ENCODE measurements around the gene DOCK2.
"Not testable (repeated sequence)": the region's sequence is repeated elsewhere in the genome, so short reads cannot be mapped to it uniquely, and the experiment has no call there.

The DOCK2 gene

DNA sequence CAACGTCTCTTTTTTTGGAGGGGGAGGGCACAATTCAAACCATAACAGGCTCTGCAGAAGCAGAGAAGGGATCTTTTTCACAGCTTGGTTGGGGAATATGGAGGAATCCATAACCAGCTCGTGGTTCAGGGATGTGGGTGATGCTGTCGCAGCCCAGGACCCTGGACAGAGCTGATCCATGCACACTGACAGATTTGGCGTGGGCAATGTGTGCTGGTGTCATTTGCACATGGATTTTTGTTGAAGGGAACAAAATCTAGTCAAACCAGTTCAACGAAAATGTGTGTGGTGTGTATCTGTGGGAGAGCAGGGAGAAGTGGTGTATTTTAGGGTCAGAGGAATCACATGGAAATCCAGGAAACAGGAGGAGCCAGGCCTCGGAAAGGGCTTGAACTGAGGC, 4.2 kb downstream of the DOCK2 start:
- DNase-seq, result no peak

DNA sequence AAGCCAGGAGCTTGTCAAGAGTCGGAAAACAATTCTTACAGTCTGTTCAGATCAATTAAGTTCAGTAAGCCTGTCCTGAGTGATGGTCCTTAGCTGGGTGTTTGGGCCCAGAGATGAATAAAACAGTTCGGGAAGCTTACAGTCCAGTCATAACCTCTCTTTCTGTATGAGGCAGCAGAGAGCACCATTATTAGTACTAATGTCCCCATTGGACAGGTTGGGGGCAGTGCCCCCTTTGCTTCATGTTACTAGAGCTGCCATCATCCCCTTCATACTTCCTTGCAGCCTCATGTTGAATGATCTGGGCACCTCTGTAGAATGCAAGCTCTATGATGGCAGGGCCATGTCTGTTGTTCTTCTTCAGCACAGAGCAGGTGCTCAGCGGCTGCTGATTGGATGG, 9.8 kb downstream of the DOCK2 start:
- DNase-seq, result no peak

DNA sequence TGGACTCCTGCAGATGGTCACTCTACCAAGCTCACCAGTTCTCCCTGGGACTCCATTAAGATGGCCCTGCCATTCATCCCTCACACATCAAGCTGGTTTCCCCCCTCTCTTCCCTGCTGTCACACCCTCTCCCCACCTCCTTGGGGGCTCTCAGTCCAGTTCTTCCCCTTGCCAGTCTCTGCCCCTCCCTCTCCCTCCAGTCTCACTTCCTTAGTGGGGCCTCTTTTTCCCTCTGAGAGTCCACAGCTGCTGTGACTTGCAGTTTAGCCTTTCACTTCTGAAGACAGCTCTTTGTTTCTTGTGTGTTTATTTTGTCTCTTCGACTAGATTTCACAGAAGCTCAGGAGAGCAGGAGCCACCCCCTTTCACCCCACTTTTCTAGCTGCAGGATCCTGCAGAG, 10.5 kb downstream of the DOCK2 start:
- DNase-seq, result no peak

DNA sequence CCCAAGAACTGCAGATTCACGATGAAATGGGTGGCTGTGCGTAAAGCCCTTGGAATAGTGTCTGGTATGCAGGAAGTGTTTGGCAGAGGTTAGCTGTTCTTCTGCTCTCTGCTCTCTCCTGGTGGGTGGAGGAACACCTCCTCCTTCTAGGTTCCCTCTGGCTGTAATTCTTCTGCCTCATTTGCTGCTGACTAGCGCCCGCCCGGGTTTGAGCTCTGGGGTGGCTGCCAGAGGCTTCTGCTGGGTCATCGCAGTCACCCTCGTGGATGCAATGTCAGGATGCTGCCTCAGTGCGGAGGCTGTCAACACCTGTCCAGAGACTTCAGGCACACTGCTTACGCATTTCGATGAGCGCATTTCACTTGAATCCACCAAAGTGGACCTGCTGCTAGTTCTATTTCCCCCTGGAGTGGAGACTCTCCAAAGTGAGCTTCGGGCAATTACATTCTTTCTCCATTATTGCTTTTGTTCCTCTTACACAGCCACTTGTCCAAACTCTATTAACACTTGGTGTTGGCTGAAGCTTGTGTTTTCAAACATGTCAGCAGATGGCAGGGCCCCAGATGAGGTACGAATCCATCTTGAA, 11.7 kb downstream of the DOCK2 start:
- no peak for DNase-seq

DNA sequence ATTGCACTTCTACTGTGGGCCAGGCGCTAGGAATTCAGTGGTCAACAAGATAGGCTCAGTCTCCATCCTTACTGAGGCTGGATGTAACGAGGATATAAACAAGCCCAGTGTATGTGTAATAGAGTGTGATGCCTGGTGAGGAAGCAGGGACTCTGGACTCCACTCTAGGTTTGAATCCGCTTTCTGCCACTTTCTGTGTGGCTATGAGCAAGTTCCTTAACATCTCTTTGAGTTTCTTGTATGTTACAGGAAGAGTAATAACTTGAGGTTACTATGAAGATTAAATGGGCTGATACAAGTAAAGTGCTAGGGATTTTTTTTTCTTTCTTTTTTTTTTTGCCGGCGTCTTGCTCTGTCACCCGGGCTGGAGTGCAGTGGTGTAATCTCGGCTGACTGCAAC, 12.4 kb downstream of the DOCK2 start:
- DNase-seq, result no peak

DNA sequence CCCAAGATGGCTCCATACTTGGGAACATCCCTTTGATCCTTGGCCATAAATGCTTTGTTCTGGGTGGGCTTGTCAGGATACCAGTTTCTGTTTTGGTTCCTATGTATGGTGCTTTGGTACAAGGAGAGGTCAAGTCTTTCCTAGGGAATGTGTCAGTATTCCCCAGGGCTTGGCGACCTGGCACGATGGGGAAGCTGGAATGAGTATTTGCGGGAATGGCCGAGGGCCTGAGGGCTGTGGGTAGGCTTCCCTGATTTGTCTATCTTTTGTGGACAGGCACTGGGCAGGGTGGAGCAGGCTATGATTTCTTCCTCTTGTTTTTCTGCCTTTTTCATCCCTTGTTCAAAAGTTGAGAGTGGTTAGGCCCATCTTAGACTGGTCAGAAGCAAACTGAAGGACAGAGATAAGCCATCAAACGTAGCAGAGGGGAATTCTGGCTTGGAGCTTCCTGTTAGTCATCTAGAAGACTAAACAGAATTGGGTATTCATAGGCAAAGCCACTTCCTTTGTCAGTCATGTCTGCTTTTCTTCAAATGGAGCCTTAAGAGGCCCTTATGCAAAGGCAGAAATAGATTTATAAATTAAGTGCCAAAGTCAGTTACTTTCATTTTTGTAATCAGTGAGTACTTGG, 13.7 kb downstream of the DOCK2 start:
- DNase-seq, result no peak

DNA sequence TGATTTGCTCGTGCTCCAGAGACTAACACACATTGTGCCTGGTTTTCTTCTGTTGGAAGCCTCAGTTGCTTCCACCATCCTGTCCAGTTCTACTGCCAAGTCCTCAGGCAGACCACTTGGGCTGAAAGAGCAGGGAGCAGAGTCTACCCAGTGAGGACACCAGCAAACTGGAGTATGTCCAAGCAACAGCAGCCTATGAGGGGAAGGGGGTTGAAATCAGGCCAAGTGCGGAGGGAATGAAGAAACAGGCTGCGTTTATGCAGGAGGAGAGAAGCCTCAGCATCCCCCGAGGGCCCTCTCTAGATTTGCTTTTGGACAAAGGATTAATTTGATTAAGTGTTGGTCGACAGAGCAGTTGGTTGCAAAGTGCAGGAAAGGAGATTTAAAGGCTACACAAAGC, 14.5 kb downstream of the DOCK2 start:
- DNase-seq, result no peak

DNA sequence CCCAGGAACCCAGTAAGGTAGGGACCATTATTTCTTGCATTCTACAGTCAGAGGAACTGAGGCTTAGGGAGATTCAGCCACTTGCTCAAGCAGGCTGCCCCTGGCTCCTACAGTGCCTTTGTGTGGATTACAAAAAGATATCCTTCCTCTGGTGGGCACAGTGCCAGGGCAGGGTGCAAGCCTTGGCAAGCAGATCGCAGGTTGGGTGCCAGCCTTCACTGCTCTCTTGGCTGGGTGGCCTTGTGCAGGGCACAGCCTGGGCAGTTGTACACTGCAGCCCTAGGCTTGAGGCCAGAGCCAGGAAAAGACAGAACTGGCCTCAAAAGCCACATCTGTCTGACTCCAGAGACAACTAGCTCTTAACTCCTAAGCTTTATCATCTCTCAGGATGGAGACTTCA, 15.0 kb downstream of the DOCK2 start:
- DNase-seq, result no peak

DNA sequence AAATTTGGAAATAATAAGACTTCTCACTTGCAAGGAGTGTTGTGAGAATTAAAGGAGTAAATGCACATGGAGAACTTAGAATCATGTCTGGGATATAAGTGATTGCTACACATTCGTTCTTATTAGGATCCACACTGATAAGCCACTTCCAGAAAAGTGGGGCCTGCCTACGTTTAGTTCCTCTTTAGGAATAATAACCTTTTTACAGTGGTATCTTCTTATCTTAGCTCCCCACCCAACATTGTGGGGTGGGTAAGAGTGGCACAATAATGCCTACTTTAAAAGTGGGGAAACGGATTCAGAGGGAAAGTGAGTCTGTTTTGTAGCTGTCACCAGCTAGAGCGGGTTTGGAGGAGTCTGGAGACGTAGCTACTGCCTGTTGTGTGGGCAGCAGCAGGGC, 16.0 kb downstream of the DOCK2 start:
- DNase-seq, result no peak

DNA sequence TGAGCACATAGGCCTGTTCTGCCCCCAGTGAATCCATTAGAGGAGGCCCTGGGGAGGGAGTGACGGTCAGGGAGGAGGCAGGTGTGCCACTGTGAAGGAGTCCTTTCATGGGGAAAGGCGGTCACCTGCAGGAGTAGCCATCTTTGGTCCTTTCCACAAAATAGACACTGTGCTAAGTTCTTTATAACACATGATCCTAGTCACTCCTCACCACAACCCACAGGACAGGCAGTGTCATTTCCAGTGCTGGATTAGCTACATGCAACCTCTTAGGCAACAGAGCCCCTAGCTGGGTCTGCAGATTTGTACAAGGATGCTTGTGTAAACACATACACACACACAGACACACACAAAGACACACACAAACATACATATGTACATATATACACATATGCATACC, 18.3 kb downstream of the DOCK2 start:
- no peak for DNase-seq

DNA sequence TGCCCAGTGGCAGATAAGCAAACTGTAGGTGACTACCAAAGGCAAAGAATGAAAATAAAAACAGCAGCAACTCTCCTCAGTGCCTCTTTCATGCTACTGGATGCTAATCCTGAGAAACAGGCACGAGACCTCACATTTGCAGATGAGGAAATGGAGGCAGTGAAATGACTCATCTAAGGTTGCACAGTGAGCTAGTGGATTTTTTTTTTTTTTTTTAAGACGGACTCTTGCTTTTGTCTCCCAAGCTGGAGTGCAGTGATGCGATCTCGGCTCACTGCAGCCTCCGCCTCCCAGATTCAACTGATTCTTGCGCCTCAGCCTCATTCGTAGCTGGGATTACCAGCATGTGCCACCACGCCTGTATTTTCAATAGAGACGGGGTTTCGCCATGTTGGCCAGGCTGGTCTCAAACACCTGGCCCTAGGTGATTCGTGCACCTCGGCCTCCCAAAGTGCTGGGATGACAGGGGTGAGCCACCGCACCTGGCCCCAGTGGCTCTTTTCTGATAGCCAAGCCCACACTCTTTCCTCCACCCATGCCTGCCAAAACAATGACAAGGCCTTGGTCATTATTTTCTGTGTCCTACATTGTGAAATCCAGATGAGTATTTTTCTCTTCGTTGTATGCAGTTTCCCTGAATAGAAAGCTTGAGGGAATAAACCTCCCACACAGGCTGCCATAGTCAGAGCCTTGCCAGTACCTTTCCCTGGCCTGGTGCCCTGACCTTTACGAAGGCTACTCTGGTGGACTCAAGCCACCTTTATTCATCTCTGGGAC, 19.2 kb downstream of the DOCK2 start:
- DNase-seq, result no peak

DNA sequence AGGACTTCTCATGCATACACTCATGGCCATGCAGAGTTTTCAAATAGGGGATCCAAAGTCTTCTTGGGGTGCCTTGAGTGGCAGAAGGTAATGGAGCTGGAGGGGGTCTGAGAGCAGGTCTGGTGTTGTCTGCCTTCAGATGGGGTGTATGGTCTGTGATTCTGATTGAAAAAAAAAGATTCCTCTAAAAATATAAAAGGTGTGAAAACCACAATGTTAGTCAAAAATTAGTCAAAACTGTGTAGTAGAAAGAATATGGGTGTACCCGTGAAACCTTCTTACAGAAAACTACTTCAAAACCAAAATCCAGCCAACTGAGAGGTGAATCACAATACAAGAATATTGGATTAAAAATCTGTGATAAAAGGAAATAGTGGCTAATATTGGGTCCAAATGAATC, 20.1 kb downstream of the DOCK2 start:
- no peak for DNase-seq

DNA sequence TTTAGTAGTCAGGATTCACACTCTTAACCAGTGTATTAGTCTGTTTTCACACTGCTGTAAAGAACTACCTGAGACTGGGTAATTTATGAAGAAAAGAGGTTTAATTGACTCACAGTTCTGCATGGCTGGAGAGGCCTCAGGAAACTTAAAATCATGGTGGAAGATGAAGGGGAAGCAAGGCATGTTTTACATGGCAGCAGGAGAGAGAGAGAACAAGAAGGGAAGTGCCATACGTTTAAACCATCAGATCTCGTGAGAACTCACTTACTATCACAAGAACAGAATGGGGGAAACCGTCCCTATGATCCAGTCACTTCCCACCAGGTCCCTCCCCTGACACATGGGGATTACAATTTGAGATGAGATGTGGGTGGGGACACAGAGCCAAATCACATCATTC, 25.4 kb downstream of the DOCK2 start:
- not testable (repeated sequence) for DNase-seq

DNA sequence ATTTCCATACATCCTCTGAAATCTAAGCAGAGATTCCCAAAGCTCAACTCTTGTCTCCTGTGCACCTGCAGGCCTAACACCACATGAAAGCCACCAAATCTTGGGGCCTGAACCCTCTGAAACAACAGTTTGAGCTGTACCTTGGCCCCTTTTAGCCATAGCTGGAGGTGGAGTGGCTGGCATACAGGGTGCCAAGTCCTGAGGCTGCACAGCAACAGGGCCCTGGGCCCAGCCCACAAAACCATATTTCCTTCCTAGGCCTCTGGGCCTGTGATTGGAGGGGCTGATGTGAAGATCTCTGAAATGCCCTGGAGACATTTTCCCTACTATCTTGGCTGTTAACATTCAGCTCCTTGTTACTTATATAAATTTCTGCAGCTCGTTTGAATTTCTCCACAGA, 26.5 kb downstream of the DOCK2 start:
- no peak for DNase-seq

DNA sequence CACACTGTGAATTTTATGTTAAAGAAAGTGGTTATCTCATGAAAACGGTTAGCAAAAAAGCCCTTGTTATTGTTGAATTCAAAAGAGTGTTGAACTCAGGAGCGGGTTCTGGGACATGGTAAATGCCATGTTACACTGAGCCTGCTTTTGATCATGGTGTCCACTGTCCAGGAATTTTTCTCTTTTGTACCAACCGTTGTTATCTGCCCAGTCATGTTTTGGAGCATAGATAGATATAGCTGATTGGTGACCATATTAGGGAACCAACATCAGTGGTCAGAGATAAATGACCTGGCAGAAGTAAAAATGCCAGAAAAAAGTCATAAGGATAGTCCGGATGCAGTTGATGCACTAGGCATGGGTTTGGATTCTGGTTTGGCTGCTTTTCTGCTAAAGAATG, 29.3 kb downstream of the DOCK2 start:
- no peak for DNase-seq

DNA sequence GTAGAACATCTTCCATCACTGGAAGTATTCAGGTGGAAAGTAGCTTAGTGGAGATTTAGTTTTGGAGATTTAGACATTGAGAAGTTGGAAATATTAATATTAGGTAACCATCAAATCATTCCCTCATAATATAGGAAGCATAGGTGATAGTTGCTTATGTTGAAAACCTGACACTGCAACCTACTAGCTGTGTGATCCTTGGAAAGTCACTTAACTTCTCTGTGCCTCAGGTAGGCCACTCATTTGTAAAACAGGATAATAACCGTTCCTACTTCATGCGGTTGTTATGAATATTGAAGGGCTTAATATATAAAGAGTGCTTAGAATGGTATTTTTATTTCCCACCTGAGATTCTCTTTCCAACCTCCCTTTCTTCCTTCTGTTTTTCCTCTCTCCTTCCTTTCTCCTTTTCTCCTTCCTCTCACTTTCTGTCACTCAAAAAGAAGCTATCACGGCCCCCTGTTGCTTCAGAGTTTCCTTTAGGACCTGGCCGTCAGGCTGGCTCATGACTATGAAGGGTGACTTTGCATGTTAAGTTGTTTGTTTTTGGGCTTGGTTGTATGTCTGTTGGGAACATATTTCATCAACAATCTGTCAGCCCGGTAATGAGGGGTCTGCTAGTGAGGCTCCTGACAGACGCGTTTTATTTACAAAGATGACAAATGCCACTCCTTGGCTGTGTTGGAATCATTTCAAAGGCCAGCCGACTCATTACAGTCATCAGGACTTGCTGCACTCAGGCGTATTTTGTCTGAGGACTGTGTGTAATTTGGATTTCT, 31.0 kb downstream of the DOCK2 start:
- no peak for DNase-seq

DNA sequence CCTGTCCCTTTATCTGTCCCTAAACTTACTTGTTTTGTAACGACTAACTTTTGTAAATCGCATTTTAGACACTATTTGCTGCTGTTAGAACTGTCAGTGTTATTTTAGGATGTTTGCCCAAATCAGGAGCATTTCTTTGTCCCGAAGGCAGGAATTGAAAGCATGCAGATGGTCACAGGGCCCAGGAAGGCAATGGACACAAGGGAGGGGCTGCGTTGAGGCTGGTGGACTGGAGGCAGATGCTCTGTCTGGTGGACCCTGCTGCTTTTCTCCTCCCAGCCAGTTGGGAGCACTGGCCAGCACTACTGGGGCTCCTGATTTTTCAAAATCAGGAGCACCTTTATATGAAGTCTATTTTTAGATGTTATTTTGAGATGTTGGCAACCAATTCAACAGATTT, 31.7 kb downstream of the DOCK2 start:
- DNase-seq, result no peak

DNA sequence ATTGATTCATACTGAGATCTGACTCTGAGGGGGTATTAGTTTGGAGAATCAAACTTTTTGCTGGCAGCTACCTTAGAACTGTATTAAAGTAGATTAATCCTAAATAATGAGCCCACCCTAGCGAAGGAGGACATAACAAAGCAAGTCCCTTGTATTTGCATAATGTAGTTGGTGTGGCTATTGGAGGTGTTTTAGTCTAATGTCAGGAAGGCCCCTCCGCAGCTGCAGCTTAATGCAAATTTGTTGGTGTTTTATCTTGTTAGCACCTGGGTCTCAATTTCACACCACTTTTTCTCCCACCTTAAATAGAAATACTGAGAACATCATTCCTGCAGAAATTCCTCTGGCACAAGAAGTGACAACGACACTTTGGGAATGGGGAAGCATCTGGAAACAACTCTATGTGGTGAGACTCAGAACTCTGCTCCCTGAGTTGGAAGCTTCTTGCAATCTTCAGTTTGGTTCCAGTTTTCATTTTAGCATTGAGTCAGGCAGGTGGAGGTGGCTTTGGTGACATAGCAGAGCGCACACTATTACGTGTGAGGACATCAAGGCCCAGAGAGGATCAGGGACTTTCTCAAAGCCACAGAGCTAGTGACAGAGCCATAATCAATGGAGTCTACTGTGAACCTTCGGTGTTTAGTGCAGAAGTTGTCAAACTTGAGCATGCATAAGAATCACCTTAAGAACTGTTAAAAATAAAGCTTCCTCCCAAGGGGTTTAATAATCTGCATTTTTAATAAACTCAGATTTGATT, 33.9 kb downstream of the DOCK2 start:
- no peak for DNase-seq

DNA sequence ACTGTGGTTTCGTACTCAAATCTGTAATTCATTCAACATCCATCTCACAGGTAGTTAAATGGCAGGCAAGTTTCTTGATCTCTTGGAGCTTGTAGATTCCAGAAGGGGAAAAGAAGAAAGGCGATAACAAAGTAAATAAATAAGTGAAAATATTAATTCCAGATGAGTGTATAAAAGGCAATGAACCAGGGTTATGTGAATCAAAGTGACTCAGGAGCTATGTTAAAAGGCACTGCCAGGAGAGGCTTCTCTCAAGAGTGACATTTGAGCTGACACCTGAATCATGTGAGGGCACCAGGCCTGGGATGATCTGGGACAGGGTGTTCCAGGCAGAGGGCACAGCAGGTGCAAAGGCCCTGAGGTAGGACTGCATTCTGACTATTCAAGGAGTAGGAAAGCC, 45.0 kb downstream of the DOCK2 start:
- no peak for DNase-seq

DNA sequence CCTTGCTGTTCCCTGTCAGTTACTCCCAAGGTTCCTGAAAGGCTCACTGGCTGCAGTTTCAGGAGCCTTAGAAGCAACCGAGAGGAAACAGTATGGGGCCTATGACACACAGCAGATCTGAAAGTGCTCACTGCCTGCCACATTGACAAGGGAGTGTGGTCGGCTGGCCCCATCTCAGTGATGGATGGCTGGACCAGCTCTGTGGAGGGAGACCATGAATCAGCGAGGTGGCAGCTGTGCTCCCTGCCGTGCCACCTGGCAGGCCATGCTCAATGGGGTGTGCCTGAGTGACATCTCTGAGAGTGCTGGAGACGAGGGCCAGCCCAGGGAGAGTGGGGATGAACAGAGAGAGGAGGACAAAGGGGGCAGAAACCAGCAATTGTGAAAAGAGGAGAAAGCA, 49.1 kb downstream of the DOCK2 start:
- no peak for DNase-seq

DNA sequence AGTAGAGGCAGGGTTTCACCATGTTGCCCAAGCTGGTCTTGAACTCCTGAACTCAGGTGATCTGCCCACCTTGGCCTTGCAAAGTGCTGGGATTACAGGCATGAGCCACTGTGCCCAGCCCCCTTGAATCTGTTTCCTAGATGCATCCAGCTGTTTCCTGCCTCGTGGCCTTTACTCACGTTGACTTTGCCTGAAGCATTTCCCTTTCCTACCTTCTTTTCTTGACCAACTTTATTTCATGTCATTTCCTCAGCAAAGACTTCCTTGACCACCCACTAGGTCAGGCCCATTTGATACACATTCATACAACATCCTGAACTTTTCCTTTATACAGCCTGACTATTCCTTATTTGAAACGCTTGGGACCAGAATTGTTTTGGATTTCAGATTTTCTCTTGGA, 51.0 kb downstream of the DOCK2 start:
- no peak for DNase-seq

DNA sequence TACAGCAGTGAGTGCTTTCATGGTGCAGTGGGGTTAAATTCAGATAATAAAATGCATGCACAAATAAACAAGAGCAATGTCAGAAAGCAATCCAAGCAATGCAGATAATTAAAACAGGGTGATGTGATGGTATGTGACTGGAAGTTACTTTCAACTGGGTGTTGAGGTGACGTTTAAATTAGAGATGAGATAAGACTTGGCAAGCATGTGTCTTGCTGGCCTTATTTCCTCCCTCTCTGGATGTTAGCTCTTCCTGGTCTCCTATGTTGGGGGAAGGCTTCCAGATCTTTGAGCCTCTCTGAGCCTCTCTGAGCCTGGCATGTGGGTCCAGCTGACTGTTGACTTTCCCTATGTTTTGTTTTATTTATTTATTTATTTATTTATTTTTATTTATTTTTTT, 54.4 kb downstream of the DOCK2 start:
- no peak for DNase-seq

DNA sequence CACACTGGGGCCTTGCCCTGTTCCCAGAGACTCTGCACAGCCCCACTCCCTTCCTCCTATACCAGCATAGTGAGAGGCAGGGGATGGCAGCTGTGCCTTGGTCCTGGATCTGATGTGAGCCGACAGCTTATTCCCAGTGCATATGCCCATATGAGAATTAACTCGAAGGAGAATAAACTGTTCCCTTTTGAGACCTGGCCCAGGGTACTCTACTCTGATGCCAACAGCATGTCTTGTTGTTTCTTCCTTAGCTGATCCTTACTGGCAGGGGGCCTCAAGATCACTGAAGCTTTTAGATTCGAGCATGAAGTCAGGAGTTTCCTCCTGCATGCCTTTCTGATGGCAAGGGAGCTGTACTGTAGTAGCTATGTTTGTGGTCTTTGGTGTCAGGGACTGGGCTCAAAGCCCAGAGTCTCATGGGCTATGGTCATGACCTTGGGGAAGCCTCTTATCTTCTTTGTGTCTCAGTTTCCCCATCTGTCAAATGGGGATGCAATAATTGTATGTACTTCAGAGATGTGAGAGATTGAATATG, 57.1 kb downstream of the DOCK2 start:
- DNase-seq, result no peak

All from DMS153 (cell line).